HG03354 (cell line): ENCODE measurements around the gene IFRD2.

Experiments
- ATAC-seq: cut with Tn5 transposase; IDR thresholded peaks from one replicate; pipeline ENCODE4 v1.9.1; 2021; ENCODE audit warnings: mild to moderate bottlenecking; ENCODE audit not compliant: unreplicated experiment, poor library complexity, severe bottlenecking

Gene IFRD2

GRCh38 chr3:50292159-50293078 is at the start of gene IFRD2:
Gene IFRD2, minus strand, starts transcription at chr3:50292429. Its CDS starts 155 bp downstream, at chr3:50292274.
- ATAC-seq, result peak; percentile 95

- no peak for ATAC-seq
These were observed 49.3 kb upstream of the IFRD2 start for GRCh38 chr3:50341537-50341936.

- ATAC-seq, result no peak
These were observed 48.5 kb upstream of the IFRD2 start, which contains the start of gene RASSF1 for GRCh38 chr3:50340448-50341329. Gene RASSF1, minus strand, starts transcription at chr3:50340836. Its CDS starts 31 bp downstream, at chr3:50340805.

- no peak for ATAC-seq
These were observed 47.9 kb upstream of the IFRD2 start for GRCh38 chr3:50340147-50340447.

GRCh38 chr3:50339485-50340146 is 47.4 kb upstream of the IFRD2 start:
- ATAC-seq, result no peak

- ATAC-seq, result no peak
These were observed 46.7 kb upstream of the IFRD2 start for GRCh38 chr3:50338965-50339364.

GRCh38 chr3:50337175-50337861 is 45.1 kb upstream of the IFRD2 start:
- peak; percentile 80 for ATAC-seq

- peak; percentile 40 for ATAC-seq
These were observed 44.4 kb upstream of the IFRD2 start for GRCh38 chr3:50336452-50337174.

GRCh38 chr3:50334339-50335075 is 42.3 kb upstream of the IFRD2 start:
- no peak for ATAC-seq

GRCh38 chr3:50333744-50334328 is 41.6 kb upstream of the IFRD2 start:
- no peak for ATAC-seq

GRCh38 chr3:50331364-50331907 is 39.2 kb upstream of the IFRD2 start:
- ATAC-seq, result no peak

GRCh38 chr3:50330330-50330729 is 38.1 kb upstream of the IFRD2 start:
- ATAC-seq, result no peak

GRCh38 chr3:50327943-50328691 is 35.9 kb upstream of the IFRD2 start, which contains the start of gene TUSC2:
Gene TUSC2, minus strand, starts transcription at chr3:50328223. Its CDS starts 124 bp downstream, at chr3:50328099.
- peak; percentile 90 for ATAC-seq

- ATAC-seq, result no peak
These were observed 34.9 kb upstream of the IFRD2 start for GRCh38 chr3:50327129-50327528.

GRCh38 chr3:50326182-50326541 is 33.9 kb upstream of the IFRD2 start:
- no peak for ATAC-seq

- ATAC-seq, result no peak
These were observed 33.4 kb upstream of the IFRD2 start for GRCh38 chr3:50325497-50326181.
